Keratinocyte (primary cell): ENCODE results near the gene TMEM63B. TPM values are rescaled to one million over a fixed set of nuclear protein-coding genes. Genes with fewer than 3 reads are reported as not detected.

ENCODE experiments used
- DNase-seq: peaks from one replicate; pipeline ENCODE4 v3.0.0-alpha.2; 2011; ENCODE audit warnings: low read depth, missing footprints, low spot score
- FAIRE-seq: peaks from 2 replicates; lab custom pipeline; 2011; peaks lifted over from hg19 to GRCh38; lab: Jason Lieb, UNC
- H2AFZ ChIP-seq: 2 replicates; pipeline ENCODE4 v1.6.0; 2012; ENCODE audit warnings: low read length, control low read depth, inconsistent platforms; ENCODE audit not compliant: control insufficient read depth
- H3K27ac ChIP-seq: 2 replicates; pipeline ENCODE4 v1.5.1; 2011; ENCODE audit warnings: low read length; ENCODE audit not compliant: control insufficient read depth, insufficient read depth
- H3K27me3 ChIP-seq: 3 replicates; pipeline ENCODE4 v1.6.0; 2011; ENCODE audit warnings: low read length; ENCODE audit not compliant: control insufficient read depth, insufficient read depth; ENCODE audit errors: extremely low read depth
- H3K36me3 ChIP-seq, 2 experiments: 2 replicates in 1 of 2; 3 replicates in 1 of 2; pipeline ENCODE4 v1.5.1; 2011; ENCODE audit warnings: low read length in 2 of 2, mild to moderate bottlenecking in 1 of 2; ENCODE audit not compliant: control insufficient read depth in 2 of 2, insufficient read depth in 2 of 2; ENCODE audit errors: extremely low read depth in 1 of 2
- H3K4me1 ChIP-seq: 3 replicates; pipeline ENCODE4 v1.5.1; 2011; ENCODE audit warnings: low read length; ENCODE audit not compliant: control insufficient read depth, insufficient read depth; ENCODE audit errors: extremely low read depth
- H3K4me2 ChIP-seq: 3 replicates; pipeline ENCODE4 v1.6.0; 2011; ENCODE audit warnings: low read depth, low read length; ENCODE audit not compliant: control insufficient read depth, insufficient read depth; ENCODE audit errors: extremely low read depth
- H3K4me3 ChIP-seq, 3 experiments: fragments of 200-600 bp in 1 of 3; sonication (generic) in 1 of 3; 2 replicates in 2 of 3; 3 replicates in 1 of 3; pipeline ENCODE4 v1.5.1; 2011 to 2016; ENCODE audit warnings: low read length in 3 of 3, mild to moderate bottlenecking in 3 of 3, control low read depth in 2 of 3, inconsistent platforms in 1 of 3, low read depth in 1 of 3, mixed read lengths in 1 of 3, mixed run types in 1 of 3, moderate library complexity in 1 of 3; ENCODE audit not compliant: control insufficient read depth in 2 of 3, insufficient read depth in 2 of 3; ENCODE audit errors: extremely low read depth in 1 of 3
- H3K79me2 ChIP-seq: 2 replicates; pipeline ENCODE4 v1.6.0; 2012; ENCODE audit warnings: low read length; ENCODE audit not compliant: control insufficient read depth, insufficient read depth
- H3K9ac ChIP-seq: 3 replicates; pipeline ENCODE4 v1.6.0; 2011; ENCODE audit warnings: low read length; ENCODE audit not compliant: control insufficient read depth, insufficient read depth; ENCODE audit errors: extremely low read depth
- H3K9me1 ChIP-seq: 3 replicates; pipeline ENCODE4 v1.6.0; 2011; ENCODE audit warnings: low read length; ENCODE audit not compliant: control insufficient read depth, insufficient read depth; ENCODE audit errors: extremely low read depth
- H3K9me3 ChIP-seq: 2 replicates; pipeline ENCODE4 v1.5.1; 2012; ENCODE audit warnings: low read depth, low read length; ENCODE audit not compliant: control insufficient read depth
- H4K20me1 ChIP-seq: 3 replicates; pipeline ENCODE4 v1.6.0; 2011; ENCODE audit warnings: low read length; ENCODE audit not compliant: control insufficient read depth, insufficient read depth; ENCODE audit errors: extremely low read depth
- EZH2 ChIP-seq: IDR thresholded peaks from one replicate; pipeline ENCODE4 v1.6.1; 2012; ENCODE audit warnings: inconsistent platforms, mild to moderate bottlenecking, low read length, moderate library complexity
- dilution Hi-C: fragments of 300-500 bp; cut with MboI; formaldehyde crosslinking; loops from one replicate; pipeline ENCODE4 v1.7.0; 2020; ENCODE audit warnings: low sequenced_read_pairs; ENCODE audit not compliant: extremely low pct_ligation_motif_present
- polyA plus RNA-seq, 5 experiments: library from polyadenylated mRNA; depleted of rRNA in 3 of 5; stranded (reverse) in 3 of 5; stranded (forward) in 1 of 5; unstranded in 1 of 5; fragments of >200 nt; gene quantifications; 1 replicate in 1 of 5; 2 replicates in 3 of 5; 3 replicates in 1 of 5; pipeline versions ENCODE4 v1.2.1 to v1.2.3, GENCODE V29; 2011 to 2012; ENCODE audit warnings: missing spikeins in 2 of 5, low read depth in 1 of 5, low replicate concordance in 1 of 5
- TF ChIP-seq, protein P1 (sequence below), 3 experiments: IDR thresholded peaks in 1 of 3; conservative IDR thresholded peaks in 1 of 3; optimal IDR thresholded peaks in 1 of 3; 2 replicates in 2 of 3; 3 replicates in 1 of 3; pipeline versions ENCODE3 to v1.5.1; 2011; ENCODE audit warnings: low read length in 3 of 3, mild to moderate bottlenecking in 3 of 3, moderate library complexity in 2 of 3, control low read depth in 1 of 3, inconsistent platforms in 1 of 3; ENCODE audit not compliant: insufficient read depth in 2 of 3; ENCODE audit errors: extremely low read depth in 1 of 3

The TMEM63B gene
- polyA plus RNA-seq, 1 donor (not counting 4 experiments of a cell fraction or from before 2014, with no cell fraction given), result 64.8 TPM

DNA sequence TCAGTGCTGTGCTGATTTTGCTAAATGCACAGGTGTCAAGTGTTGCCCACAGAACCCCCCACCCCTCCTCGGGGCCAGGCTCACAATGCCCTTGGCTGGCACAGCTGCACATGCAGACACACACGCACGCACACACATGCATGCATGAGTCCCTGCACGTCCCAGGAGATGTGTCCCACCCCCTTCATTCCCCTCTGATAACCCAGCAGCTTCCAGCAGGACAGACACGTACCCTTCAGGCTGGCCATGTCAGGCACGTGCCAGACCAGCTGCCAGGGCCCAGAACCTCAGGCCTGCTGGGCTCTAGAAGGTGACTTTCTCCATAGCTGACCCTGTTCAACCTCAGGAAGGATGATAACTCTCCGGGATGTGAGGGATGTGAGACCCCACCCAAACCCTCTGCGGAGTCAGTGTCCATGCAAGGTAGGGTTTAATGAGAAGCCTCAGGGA is 44.5 kb upstream of the TMEM63B start:
- Histone ChIP-seq H3K4me1 (peaks cover 14% of the 10 kb centered on the region), H2AFZ (no peak overlapping the region), H3K27me3 (no peaks in the 10 kb centered on the region), H3K4me2 (no peak overlapping the region), H4K20me1 (no peaks in the 10 kb centered on the region), H3K9ac (no peak overlapping the region), H3K4me3 (no peak overlapping the region), H3K9me3 (no peaks in the 10 kb centered on the region), H3K27ac (no peak overlapping the region), H3K36me3 (no peaks in the 10 kb centered on the region), H3K9me1 (no peaks in the 10 kb centered on the region), H3K79me2 (no peaks in the 10 kb centered on the region)
- dilution Hi-C loops, result no loop called here
- DNase-seq (no peak), FAIRE-seq (no peak)
- TF ChIP-seq, protein P1, sequence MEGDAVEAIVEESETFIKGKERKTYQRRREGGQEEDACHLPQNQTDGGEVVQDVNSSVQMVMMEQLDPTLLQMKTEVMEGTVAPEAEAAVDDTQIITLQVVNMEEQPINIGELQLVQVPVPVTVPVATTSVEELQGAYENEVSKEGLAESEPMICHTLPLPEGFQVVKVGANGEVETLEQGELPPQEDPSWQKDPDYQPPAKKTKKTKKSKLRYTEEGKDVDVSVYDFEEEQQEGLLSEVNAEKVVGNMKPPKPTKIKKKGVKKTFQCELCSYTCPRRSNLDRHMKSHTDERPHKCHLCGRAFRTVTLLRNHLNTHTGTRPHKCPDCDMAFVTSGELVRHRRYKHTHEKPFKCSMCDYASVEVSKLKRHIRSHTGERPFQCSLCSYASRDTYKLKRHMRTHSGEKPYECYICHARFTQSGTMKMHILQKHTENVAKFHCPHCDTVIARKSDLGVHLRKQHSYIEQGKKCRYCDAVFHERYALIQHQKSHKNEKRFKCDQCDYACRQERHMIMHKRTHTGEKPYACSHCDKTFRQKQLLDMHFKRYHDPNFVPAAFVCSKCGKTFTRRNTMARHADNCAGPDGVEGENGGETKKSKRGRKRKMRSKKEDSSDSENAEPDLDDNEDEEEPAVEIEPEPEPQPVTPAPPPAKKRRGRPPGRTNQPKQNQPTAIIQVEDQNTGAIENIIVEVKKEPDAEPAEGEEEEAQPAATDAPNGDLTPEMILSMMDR (optimal IDR thresholded peaks at IDR 0.05 in 1 of 3, IDR thresholded peaks at IDR 0.05 in 1 of 3, conservative IDR thresholded peaks at IDR 0.05 in 1 of 3; ENCODE audit: extremely low read depth in 1 of 3, insufficient read depth in 2 of 3, low read length in 3 of 3), result no peak
- TF ChIP-seq EZH2, result no peak

- Histone ChIP-seq H3K9me1 (no peaks in the 10 kb centered on the region), H3K4me3 (peak overlapping the region in 1 of 3 experiments; percentile 13), H2AFZ (peak overlapping the region; percentile 22), H3K36me3 (peaks cover 0 to 2% of the 10 kb centered on the region in 2 experiments), H3K9me3 (no peaks in the 10 kb centered on the region), H3K27me3 (no peaks in the 10 kb centered on the region), H3K4me2 (peak overlapping the region; percentile 41), H3K9ac (no peak overlapping the region), H3K27ac (no peak overlapping the region), H3K79me2 (no peaks in the 10 kb centered on the region), H3K4me1 (peaks cover 12% of the 10 kb centered on the region), H4K20me1 (no peaks in the 10 kb centered on the region)
- no peak for TF ChIP-seq EZH2
- TF ChIP-seq, protein P1 (optimal IDR thresholded peaks at IDR 0.05 in 1 of 3, IDR thresholded peaks at IDR 0.05 in 1 of 3, conservative IDR thresholded peaks at IDR 0.05 in 1 of 3; ENCODE audit: extremely low read depth in 1 of 3, insufficient read depth in 2 of 3, low read length in 3 of 3), result no peak
- dilution Hi-C loops, result no loop called here
- FAIRE-seq, result no peak
- DNase-seq, result peak; percentile 72
Measured at GRCh38 chr6:44084231-44085014, 42.9 kb upstream of the TMEM63B start.
